Activated naive CD4-positive, alpha-beta T cell treated with Interleukin-2 at 50 U/mL for 16 hours (primary cell): ENCODE measurements around the gene MAP4.
"Not testable (repeated sequence)": the region's sequence is repeated elsewhere in the genome, so short reads cannot be mapped to it uniquely, and the experiment has no call there.

Experiments used
- DNase-seq: peaks from one replicate; pipeline ENCODE4 v3.0.0-alpha.2; 2020

The MAP4 gene

DNA sequence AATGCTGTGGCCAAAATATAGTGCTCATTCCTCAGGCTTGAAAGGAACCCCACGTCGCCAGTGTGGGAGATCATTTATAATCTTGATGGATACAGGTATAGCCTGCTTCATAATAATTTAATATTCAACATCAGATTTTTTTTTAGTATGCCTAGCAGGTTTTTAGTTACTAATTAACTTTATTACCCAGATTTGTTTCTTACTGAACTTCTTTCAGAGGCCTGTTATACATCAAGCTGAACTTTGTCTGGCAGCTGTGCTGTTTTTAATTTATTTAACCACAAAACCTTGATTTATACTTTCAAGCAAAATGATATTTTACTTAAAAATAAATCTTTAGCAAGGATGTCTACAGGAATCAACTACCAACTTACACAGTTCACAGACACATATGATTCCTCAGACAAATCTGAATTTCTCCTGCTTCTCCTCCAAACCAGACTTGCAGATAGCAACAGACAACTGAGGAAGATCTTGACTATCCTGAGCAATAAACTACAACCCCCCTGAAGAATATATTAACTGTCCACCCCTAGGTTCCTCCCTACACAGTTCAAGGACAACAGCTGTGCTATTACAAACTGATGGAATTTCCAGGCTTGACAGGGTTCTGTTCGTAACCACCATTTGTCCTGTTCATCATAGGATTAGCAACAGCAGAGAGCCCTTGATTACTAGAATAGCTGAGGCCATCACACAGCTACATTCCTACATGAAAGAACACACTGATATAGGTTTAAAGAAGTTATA lies 610 bp downstream of the MAP4 start:
- DNase-seq: no peak

- DNase-seq: no peak
These were observed 1.9 kb downstream of the MAP4 start for GRCh38 chr3:48014358-48014757.

- DNase-seq: no peak
These were observed 2.8 kb downstream of the MAP4 start for GRCh38 chr3:48013288-48013980.

DNA sequence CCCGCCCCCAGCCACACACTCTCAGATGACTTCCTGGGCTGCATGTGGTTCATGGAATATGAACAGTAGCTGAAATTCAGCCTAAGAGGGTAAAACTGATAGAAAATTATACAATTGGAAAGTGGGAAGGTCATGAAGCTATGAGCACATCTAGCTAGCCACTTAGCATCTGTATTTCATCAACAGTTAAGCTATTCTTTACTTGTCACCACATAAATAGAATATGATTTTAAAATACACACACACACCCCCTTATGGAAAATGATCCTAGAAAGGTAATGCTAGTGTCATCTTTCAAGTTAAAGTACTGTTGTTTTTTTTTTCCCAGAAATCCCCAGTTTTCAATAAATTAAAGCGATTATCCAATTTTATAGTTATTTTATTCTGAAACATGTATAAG lies 3.6 kb downstream of the MAP4 start:
- no peak for DNase-seq

DNA sequence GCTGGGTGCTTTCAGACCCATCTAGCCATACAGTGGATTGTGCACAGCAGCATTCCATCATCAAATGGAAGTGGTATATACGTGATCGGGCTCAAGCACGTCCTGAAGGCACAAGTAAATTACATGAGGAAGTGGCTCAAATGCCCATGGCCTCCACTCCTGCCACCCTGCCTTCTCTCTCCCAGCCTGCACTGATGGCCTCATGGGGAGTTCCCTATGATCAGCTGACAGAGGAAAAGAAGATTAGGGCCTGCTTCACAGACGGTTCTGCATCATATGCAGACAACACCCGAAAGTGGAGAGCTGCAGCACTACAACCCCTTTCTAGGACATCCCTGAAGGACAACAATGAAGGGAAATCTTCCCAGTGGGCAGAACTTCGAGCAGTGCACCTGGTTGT lies 8.2 kb downstream of the MAP4 start:
- DNase-seq: not testable (repeated sequence)

GRCh38 chr3:48007361-48007760 lies 8.9 kb downstream of the MAP4 start:
- not testable (repeated sequence) for DNase-seq

DNA sequence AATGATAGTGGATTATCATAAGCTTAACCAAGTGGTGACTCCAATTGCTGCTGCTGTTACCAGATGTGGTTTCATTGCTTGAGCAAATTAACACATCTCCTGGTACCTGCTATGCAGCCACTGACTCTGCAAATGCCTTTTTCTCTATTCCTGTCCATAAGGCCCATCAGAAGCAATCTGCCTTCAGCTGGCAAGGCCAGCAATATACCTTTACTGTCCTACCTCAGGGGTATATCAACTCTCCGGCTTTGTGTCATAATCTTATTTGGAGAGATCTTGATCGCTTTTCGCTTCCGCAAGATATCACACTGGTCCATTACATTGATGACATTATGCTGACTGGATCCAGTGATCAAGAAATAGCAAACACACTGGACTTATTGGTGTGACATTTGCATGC lies 9.4 kb downstream of the MAP4 start:
- not testable (repeated sequence) for DNase-seq

- no peak for DNase-seq
These were observed 11.5 kb downstream of the MAP4 start for GRCh38 chr3:48004694-48005093.

DNA sequence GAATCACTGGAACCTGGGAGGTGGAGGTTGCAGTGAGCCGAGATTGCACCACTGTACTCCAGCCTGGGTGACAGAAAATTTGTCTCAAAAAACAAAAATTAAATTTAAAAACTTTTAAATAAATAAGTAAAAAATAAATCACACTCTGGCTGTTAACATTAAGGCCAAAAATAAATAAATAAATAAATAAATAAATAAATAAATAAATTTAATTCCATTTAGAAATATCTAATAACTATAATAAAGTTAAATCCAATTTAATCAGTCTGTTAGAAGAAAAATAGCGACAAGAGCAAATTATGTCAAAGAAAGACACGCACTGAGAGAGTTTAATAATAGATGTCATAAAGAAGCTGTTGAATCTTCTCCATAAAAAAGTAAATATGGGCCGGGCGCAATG lies 13.4 kb downstream of the MAP4 start:
- DNase-seq: no peak

DNA sequence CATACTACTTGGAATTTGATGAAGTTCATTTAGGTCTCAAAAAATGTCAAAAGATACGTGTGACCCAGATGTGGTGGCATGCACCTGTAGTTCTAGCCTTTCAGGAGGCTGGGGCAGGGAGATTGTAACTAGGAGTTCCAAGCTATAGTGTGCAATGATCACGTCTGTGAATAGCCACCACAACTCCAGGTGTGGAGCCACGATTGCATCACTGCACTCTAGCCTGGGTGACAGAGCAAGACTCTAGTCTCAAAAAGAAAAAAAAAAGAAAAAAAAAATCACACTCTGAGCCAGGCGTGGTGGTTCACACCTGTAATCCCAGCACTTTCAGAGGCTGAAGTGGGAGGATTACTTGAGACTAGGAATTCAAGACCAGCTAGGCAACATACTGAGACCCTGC lies 14.2 kb downstream of the MAP4 start:
- no peak for DNase-seq

DNA sequence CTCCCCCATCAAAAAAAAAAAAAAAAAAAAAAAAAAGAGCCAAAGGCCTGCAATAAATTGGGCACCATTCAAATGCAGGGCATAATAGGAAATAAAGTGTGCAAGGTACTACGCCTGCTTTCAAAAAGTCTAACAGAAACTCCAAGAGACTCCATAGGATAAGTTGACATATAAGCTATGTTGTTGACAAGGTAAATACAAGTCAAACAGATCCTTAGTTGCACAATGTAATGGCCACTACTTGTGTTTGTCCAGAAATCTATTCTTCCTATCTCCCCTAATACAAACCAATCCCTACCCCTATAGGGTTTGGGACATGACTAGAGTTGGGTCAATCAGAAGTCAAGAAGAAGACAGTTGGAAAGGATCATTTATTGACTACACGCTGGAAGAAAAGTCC lies 16.0 kb downstream of the MAP4 start:
- DNase-seq: no peak

DNA sequence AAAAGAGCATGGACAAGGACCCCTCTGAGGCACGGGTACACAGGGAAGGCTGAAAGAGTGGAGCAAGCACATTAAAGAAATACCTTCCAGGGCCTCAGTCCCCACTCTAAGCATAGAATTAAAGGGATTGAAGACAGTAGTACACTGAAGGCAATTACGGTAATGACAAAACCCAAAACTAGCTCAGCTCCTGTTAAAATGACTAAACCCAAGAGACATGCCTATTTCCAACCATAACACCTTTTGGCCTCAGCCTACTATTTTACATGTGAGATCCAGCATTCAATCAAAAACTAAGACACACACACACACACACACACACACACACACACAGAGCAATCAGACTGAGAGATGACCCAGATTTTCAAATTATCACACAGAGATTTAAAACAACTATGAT lies 19.8 kb downstream of the MAP4 start:
- no peak for DNase-seq

- DNase-seq: no peak
These were observed 22.0 kb downstream of the MAP4 start for GRCh38 chr3:47994180-47994579.

- no peak for DNase-seq
These were observed 24.9 kb downstream of the MAP4 start for GRCh38 chr3:47991341-47991740.

DNA sequence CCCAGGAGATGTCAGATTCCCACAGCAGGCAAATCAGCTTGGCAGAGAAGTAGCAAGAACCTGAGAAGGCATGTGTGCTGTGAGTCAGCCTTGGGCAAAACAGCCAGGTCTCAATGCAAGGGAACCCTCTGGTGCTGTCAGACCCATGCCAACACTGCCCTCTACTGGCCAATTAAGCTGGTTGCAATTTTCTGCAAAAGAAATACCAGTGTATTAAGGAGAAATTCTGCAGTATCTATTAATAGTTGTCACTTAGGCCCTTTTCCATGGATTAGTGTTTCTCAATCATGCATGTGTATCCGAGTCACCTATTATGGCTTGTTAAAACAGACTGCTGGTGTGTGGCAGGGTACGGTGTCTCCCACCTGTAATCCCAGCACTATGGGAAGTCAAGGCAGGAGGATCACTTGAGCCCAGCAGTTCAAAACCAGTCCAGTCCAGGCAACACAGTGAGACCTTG lies 26.2 kb downstream of the MAP4 start:
- peak; percentile 68 for DNase-seq

GRCh38 chr3:47985381-47985780 lies 30.8 kb downstream of the MAP4 start:
- no peak for DNase-seq

DNA sequence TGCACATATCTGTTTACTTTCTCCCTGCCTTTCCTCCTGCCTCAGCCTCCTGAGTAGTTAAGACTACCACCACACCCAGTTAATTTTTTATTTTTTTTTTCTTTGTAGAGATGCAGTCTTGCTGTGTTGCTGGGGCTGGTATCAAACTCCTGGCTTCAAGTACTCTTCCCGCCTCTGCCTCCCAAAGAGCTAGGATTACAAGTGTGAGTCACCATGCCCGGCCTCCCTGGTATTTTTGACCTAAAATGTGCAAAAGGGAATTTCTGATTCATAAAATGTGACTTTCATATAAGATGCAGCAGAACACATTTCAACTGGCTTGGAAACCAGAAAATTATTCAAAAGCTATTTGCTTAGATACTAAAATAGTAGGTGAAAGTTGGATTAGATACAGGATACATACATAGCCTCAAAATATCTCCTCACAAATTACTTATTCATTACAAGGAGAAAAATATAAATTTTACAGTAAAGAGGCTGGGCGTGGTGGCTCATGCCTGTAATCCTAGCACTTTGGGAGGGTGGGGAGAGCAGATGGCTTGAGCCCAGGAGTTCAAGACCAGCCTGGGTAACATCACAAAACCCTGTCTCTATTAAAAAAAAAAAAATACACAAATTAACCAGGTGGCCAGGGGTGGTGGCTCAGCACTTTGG lies 32.0 kb downstream of the MAP4 start:
- no peak for DNase-seq

DNA sequence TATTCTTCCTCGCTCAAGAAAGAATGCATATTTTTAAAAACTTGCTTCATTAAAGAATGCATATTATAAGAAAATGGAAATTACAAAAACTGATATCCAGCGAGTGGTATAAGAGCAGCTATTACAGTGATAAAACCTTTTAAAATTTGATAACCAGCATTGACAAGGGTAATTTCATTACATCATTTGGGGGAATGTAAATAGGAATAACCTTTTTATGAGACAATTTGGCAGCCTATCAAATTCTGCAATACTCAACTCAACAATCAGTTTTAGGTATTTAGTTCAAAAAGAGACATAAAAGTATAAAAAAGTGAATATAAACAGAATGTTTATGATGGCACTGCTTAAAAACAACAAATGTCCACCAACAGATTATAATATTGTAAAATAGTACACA lies 35.4 kb downstream of the MAP4 start:
- no peak for DNase-seq

- no peak for DNase-seq
These were observed 37.1 kb downstream of the MAP4 start for GRCh38 chr3:47979070-47979469.

- no peak for DNase-seq
These were observed 37.8 kb downstream of the MAP4 start for GRCh38 chr3:47978386-47978785.

GRCh38 chr3:47976135-47976732 lies 40.0 kb downstream of the MAP4 start:
- DNase-seq: no peak

DNA sequence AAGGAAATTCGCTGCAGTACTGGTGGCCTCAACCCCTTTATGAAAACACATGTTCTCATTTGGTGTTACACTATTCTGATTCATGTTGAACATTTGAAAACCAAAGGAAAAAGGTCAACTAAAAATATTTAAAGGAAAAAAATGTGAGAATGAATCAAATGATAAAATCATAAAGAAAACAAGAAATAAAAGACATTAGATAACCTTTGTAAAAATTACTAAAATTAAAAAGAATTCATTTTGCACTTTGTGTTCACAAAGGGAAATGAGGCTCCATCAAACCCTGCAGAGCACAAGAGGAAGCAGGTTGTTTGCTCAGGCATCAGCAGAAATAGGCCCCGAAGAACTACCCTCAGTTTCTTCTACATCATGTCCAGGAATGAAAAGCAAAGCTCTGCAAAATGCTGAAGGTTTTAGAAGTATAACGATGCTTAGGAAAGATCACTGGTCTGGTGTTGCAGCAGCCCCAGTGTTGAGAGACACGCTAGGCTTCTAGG lies 41.2 kb downstream of the MAP4 start:
- no peak for DNase-seq

DNA sequence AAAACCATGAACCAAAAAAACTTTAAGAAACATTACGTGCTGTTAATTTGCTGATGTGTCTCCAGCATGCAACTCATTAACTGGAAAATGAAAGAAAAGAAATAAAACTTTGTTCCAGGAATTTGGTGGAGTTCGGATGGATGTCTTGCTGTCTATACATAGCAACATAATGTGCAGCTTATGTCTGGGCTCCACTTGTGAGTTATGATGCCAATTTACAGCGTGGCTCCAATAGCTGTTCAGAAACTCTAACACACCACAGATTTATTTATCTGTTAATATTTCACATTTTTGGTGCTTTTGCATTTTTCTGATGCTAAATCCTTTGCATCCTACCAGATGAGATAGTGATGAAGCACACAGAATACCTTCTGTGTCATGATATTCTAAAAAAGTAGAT lies 45.1 kb downstream of the MAP4 start:
- DNase-seq: no peak

- DNase-seq: no peak
These were observed 51.5 kb downstream of the MAP4 start for GRCh38 chr3:47964740-47965139.
